AG09319 (cell line): ENCODE results near the gene NBPF26.
"Not testable (repeated sequence)": the region's sequence is repeated elsewhere in the genome, so short reads cannot be mapped to it uniquely, and the experiment has no call there.

ENCODE experiments used
- DNase-seq: peaks from one replicate; pipeline ENCODE4 v3.0.0-alpha.2; 2010; ENCODE audit warnings: low read depth; ENCODE audit errors: extremely low read depth
- CTCF ChIP-seq: IDR thresholded peaks from 2 replicates; pipeline ENCODE4 v1.5.1; 2011; ENCODE audit warnings: low read depth, mild to moderate bottlenecking, inconsistent platforms, low read length, moderate library complexity

Gene NBPF26

GRCh38 chr1:120844186-120844944, 120.6 kb downstream of the NBPF26 start:
- TF ChIP-seq CTCF: peak; percentile 25
- peak; percentile 62 for DNase-seq

- not testable (repeated sequence) for DNase-seq
These were observed 121.2 kb downstream of the NBPF26 start for GRCh38 chr1:120844945-120845330.

GRCh38 chr1:120849400-120850286, 125.9 kb downstream of the NBPF26 start:
- not testable (repeated sequence) for DNase-seq

- peak; percentile 4 for DNase-seq
These were observed 126.5 kb downstream of the NBPF26 start for GRCh38 chr1:120850287-120850536.

GRCh38 chr1:120850537-120851421, 127.0 kb downstream of the NBPF26 start:
- DNase-seq: peak; percentile 79

GRCh38 chr1:120858144-120858543, 134.4 kb downstream of the NBPF26 start:
- not testable (repeated sequence) for DNase-seq

- not testable (repeated sequence) for DNase-seq
These were observed 136.0 kb downstream of the NBPF26 start for GRCh38 chr1:120859615-120860234.

GRCh38 chr1:120878206-120878605, 154.5 kb downstream of the NBPF26 start:
- DNase-seq: not testable (repeated sequence)

GRCh38 chr1:120880056-120880455, 156.3 kb downstream of the NBPF26 start:
- not testable (repeated sequence) for DNase-seq

- not testable (repeated sequence) for DNase-seq
These were observed 158.2 kb downstream of the NBPF26 start for GRCh38 chr1:120881934-120882333.
